22Rv1 (cell line): ENCODE measurements around the gene NHLH1.

Experiments used
- H3K27ac ChIP-seq: fragments of 450-650 bp; 2 replicates; pipeline ENCODE4 v1.5.1; 2017
- CTCF ChIP-seq: fragments of 450-650 bp; IDR thresholded peaks from 2 replicates; pipeline ENCODE4 v1.5.1; 2017; ENCODE audit warnings: mild to moderate bottlenecking
- ZFX ChIP-seq: fragments of 450-650 bp; IDR thresholded peaks from 2 replicates; pipeline ENCODE4 v1.6.1; 2017; ENCODE audit warnings: antibody characterized with exemption, borderline replicate concordance

The NHLH1 gene

GRCh38 chr1:160402001-160402795 lies 35.3 kb downstream of the NHLH1 start:
- H3K27ac ChIP-seq, result no peak overlapping the region
- TF ChIP-seq ZFX, result no peak
- TF ChIP-seq CTCF, result no peak

- TF ChIP-seq CTCF (no peak), ZFX (no peak)
- H3K27ac ChIP-seq, result no peak overlapping the region
Observed at GRCh38 chr1:160403244-160403643, 36.4 kb downstream of the NHLH1 start.

GRCh38 chr1:160404094-160404493 lies 37.2 kb downstream of the NHLH1 start:
- TF ChIP-seq ZFX (no peak), CTCF (no peak)
- no peak overlapping the region for H3K27ac ChIP-seq

- TF ChIP-seq ZFX, result no peak
- no peak for TF ChIP-seq CTCF
- no peak overlapping the region for H3K27ac ChIP-seq
Observed at GRCh38 chr1:160405331-160405877, 38.5 kb downstream of the NHLH1 start.

GRCh38 chr1:160406131-160406968 lies 39.5 kb downstream of the NHLH1 start:
- H3K27ac ChIP-seq, result no peak overlapping the region
- no peak for TF ChIP-seq CTCF
- TF ChIP-seq ZFX, result no peak

GRCh38 chr1:160407839-160408801 lies 41.2 kb downstream of the NHLH1 start:
- TF ChIP-seq CTCF (no peak), ZFX (no peak)
- no peak overlapping the region for H3K27ac ChIP-seq
